ENCODE data around the gene RTN4. TPM values are rescaled to one million over a fixed set of nuclear protein-coding genes. Genes with fewer than 3 reads are reported as not detected.
"Not testable (repeated sequence)": the region's sequence is repeated elsewhere in the genome, so short reads cannot be mapped to it uniquely, and the experiment has no call there.

The RTN4 gene
- total and polyA plus RNA-seq, 11 donors = 46.1 to 250 (median 95.5) TPM

DNA sequence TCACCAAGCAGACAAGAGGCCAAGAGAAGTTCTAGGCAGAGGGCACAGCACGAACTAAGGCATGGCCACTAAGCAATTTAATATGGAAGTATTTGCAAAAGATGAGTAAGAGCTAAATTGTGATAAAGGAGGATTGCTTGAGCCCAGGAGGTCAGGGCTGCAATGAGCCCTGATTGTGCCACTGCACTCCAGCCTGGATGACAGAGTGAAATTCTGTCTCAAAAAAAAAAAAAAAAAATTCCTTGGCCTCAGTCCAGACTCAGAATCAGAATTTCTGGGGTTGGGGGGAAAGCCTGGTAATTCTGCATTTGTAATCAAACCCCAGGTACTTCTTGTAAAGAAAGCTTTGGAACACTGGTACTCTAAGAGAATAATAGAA lies 46.8 kb upstream of the RTN4 start:
- H3K4me1 ChIP-seq = peaks cover 0 to 60% (median 35%) of the 10 kb centered on the region in 12 donors
- DNase-seq = no peak
- no peak for ATAC-seq

DNA sequence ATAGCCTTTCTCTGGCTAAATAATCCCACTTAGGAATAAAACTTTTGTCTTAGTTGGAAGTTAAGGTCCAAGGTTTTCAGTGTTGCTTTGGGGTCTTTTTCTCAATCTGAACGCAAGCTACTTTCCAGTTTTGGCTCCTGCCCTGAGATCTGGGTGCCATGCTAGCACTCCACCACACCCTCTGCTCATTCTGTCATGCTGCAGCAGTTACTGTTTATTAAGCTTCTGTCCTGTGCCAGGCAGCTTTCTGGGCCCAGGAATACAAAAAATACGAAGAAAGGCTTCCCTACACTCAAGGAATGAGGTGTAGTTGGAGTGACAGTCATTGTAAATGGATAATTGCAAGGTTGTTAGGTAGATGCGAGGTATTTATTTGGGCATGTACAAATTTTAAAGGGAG lies 46.3 kb upstream of the RTN4 start:
- Histone ChIP-seq H3K36me3 (no peaks in the 10 kb centered on the region), H3K4me3 (no peak overlapping the region), H3K27me3 (no peaks in the 10 kb centered on the region), H3K27ac (peak overlapping the region in 7 of 12 donors; percentile 18 to 81 (median 29)), H3K4me1 (peaks cover 0 to 55% (median 33%) of the 10 kb centered on the region in 12 donors), H3K9me3 (no peaks in the 10 kb centered on the region)
- no peak for ATAC-seq
- 96 to 97% (median 96%) methylated on average over 3 of the region's 3 CpGs for WGBS, 4 donors
- intact Hi-C loops (cut with DNase I) = loop anchor here in 2 of 10 donors (5.0 to 10.0 kb wide), 2 partner anchors 44 to 58 kb away; partner anchors contain the start of gene RTN4 (in 1 of the 2)
- TF ChIP-seq POLR2A (IDR thresholded peaks at IDR 0.05) (no peak), CTCF (IDR thresholded peaks at IDR 0.05) (no peak)
- no peak for DNase-seq

More for the DNA sequence above, 46.8 kb upstream of the RTN4 start:
- Histone ChIP-seq H3K4me3 (no peak overlapping the region), H3K27me3 (no peaks in the 10 kb centered on the region), H3K9me3 (no peaks in the 10 kb centered on the region), H3K27ac (peak overlapping the region in 10 of 12 donors; percentile 25 to 81 (median 47)), H3K36me3 (no peaks in the 10 kb centered on the region)
- WGBS, 4 donors = 79 to 91% (median 85%) methylated on average over 1 of the region's 1 CpG
- intact Hi-C loops (cut with DNase I) = loop anchor here in 2 of 10 donors (5.0 to 10.0 kb wide), 2 partner anchors 45 to 58 kb away; partner anchors contain the start of gene RTN4 (in 1 of the 2)
- TF ChIP-seq CTCF (IDR thresholded peaks at IDR 0.05) = no peak
- no peak for TF ChIP-seq POLR2A (IDR thresholded peaks at IDR 0.05)

- ATAC-seq (no peak), DNase-seq (no peak)
- intact Hi-C loops (cut with DNase I) = loop anchor here in 1 of 10 donors (10.0 kb wide), 1 partner anchor 61 kb away; no protein-coding TSS in a partner anchor
- no peaks in the 10 kb centered on the region for H3K27me3 ChIP-seq
- peaks cover 0 to 31% (median 16%) of the 10 kb centered on the region in 12 donors for H3K4me1 ChIP-seq
- no peaks in the 10 kb centered on the region for H3K36me3 ChIP-seq
- no peak overlapping the region for H3K4me3 ChIP-seq
- no peaks in the 10 kb centered on the region for H3K9me3 ChIP-seq
- 59 to 76% (median 61%) methylated on average over 4 of the region's 4 CpGs for WGBS, 4 donors
- H3K27ac ChIP-seq = no peak overlapping the region
- no peak for TF ChIP-seq POLR2A (IDR thresholded peaks at IDR 0.05)
- TF ChIP-seq CTCF (IDR thresholded peaks at IDR 0.05) = no peak
Observed at GRCh38 chr2:55093381-55093780, 43.1 kb upstream of the RTN4 start.

DNA sequence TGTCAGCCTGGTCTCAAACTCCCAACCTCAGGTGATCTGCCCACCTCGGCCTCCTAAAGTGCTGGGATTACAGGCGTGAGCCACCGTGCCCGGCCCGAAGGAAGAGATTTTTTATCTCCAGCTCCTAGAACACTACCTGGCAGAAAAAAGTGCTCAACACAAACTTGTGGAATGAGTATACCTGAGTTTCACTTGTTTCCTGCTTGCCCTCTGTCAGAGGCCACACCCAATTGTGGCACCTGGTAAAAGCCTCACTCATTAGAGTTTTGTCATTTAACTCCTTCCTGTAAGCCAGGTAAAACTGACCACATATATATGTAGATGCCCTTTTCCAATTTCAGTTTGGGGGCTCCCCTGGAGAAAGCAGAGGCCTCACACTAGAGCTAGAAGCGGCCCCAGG lies 42.2 kb upstream of the RTN4 start:
- Histone ChIP-seq H3K4me1 (peaks cover 0 to 33% (median 14%) of the 10 kb centered on the region in 12 donors), H3K27ac (no peak overlapping the region), H3K27me3 (no peaks in the 10 kb centered on the region), H3K9me3 (no peaks in the 10 kb centered on the region), H3K36me3 (no peaks in the 10 kb centered on the region), H3K4me3 (no peak overlapping the region)
- 92 to 98% (median 96%) methylated on average over 6 of the region's 6 CpGs for WGBS, 4 donors
- ATAC-seq (no peak), DNase-seq (no peak)
- intact Hi-C loops (cut with DNase I) = loop anchor here in 1 of 10 donors (10.0 kb wide), 1 partner anchor 62 kb away; no protein-coding TSS in a partner anchor
- TF ChIP-seq CTCF (IDR thresholded peaks at IDR 0.05) = no peak
- no peak for TF ChIP-seq POLR2A (IDR thresholded peaks at IDR 0.05)

DNA sequence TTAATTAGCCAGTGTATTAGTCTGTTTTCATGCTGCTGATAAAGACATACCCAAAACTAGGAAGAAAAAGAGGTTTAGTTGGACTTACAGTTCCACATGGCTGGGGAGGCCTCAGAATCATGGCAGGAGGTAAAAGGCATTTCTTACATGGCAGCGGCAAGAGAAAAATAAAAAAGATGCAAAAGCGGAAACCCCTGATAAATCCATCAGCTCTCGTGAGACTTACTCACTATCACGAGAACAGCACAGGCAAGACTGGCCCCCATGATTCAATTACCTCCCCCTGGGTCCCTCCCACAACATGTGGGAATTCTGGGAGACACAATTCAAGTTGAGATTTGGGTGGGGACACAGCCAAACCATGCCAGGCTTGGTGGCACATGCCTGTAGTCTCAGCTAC lies 41.4 kb upstream of the RTN4 start:
- 66 to 75% (median 70%) methylated on average over 4 of the region's 4 CpGs for WGBS, 4 donors
- not testable (repeated sequence) for H3K27ac ChIP-seq, H3K9me3 ChIP-seq, DNase-seq, H3K27me3 ChIP-seq, H3K4me3 ChIP-seq, H3K36me3 ChIP-seq, ATAC-seq
- intact Hi-C loops (cut with DNase I) = loop anchor here in 1 of 10 donors (10.0 kb wide), 1 partner anchor 63 kb away; no protein-coding TSS in a partner anchor
- peaks cover 0 to 25% (median 7%) of the 10 kb centered on the region in 12 donors for H3K4me1 ChIP-seq

All from heart left ventricle (tissue), 16 donors.